GM12891 (cell line): ENCODE results near the gene TEAD1.

Source experiments
- DNase-seq: peaks from one replicate; pipeline ENCODE4 v3.0.0; 2011; ENCODE audit warnings: low spot score; ENCODE audit not compliant: insufficient read length
- FAIRE-seq: peaks from 2 replicates; lab custom pipeline; 2011; peaks lifted over from hg19 to GRCh38; lab: Jason Lieb, UNC
- PAX5 ChIP-seq: IDR thresholded peaks from 2 replicates; pipeline ENCODE4 v1.6.1; 2011; ENCODE audit warnings: low read length, moderate library complexity, mild to moderate bottlenecking; ENCODE audit not compliant: insufficient read depth, severe bottlenecking
- POLR2A ChIP-seq: IDR thresholded peaks from 2 replicates; pipeline ENCODE4 v1.6.1; 2011; ENCODE audit warnings: low read depth, low read length, control low read depth
- POLR2AphosphoS5 ChIP-seq: IDR thresholded peaks from 2 replicates; pipeline ENCODE4 v1.6.1; 2011; ENCODE audit warnings: low read depth, low read length, control low read depth
- POU2F2 ChIP-seq: IDR thresholded peaks from 2 replicates; pipeline ENCODE4 v1.6.1; 2011; ENCODE audit warnings: low read depth, mild to moderate bottlenecking, control low read depth, low read length, moderate library complexity
- SPI1 ChIP-seq: IDR thresholded peaks from 2 replicates; pipeline ENCODE4 v1.6.1; 2011; ENCODE audit warnings: low read depth, low read length, control low read depth
- TAF1 ChIP-seq: IDR thresholded peaks from 2 replicates; pipeline ENCODE4 v1.6.1; 2011; ENCODE audit warnings: low read depth, low read length, control low read depth

TEAD1 gene

DNA sequence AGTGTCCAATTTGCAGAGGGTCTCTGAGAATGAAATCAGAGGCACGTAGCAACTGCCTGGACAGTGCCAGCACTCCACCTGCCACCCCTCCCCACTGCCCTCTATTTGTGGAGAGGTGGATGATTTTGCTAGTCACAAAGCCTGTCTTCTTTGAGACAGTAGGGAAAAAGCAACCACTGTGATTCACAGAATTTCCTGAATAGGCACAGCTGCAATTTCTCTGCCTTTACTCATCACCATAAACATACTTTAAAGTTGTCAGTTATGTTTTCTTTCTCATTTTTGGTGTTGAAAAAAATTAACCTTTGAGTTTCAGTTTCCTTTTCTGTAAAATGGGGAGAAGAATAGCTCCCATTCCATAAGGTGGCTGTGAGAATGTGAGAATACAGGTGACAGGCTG lies 134.3 kb downstream of the TEAD1 start:
- no peak for TF ChIP-seq POLR2AphosphoS5
- no peak for TF ChIP-seq POU2F2
- TF ChIP-seq PAX5, result no peak
- TF ChIP-seq SPI1, result no peak
- no peak for FAIRE-seq
- DNase-seq, result no peak

DNA sequence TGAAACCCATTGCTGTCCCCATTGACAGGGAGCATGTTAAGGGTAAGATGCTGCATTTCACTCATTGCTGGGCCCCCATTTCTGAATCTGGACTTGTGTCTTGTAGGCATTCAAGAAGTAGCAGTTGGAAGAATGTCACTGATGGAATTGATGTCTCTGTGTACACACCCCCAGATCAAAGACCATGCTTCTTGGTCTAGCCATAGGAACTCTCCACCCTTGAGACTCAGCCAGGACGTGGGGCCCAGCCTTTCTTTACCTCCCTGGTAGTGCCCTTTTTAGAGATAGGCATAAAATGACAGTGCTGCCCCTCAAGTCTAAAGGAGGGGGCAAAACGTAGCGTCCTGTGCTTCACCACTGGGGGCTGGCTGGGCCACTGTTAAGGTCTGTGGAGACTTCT lies 135.1 kb downstream of the TEAD1 start:
- FAIRE-seq, result no peak
- DNase-seq, result no peak
- TF ChIP-seq TAF1, result no peak
- TF ChIP-seq PAX5, result no peak
- no peak for TF ChIP-seq SPI1
- no peak for TF ChIP-seq POLR2AphosphoS5
- TF ChIP-seq POLR2A, result no peak
- TF ChIP-seq POU2F2, result no peak

DNA sequence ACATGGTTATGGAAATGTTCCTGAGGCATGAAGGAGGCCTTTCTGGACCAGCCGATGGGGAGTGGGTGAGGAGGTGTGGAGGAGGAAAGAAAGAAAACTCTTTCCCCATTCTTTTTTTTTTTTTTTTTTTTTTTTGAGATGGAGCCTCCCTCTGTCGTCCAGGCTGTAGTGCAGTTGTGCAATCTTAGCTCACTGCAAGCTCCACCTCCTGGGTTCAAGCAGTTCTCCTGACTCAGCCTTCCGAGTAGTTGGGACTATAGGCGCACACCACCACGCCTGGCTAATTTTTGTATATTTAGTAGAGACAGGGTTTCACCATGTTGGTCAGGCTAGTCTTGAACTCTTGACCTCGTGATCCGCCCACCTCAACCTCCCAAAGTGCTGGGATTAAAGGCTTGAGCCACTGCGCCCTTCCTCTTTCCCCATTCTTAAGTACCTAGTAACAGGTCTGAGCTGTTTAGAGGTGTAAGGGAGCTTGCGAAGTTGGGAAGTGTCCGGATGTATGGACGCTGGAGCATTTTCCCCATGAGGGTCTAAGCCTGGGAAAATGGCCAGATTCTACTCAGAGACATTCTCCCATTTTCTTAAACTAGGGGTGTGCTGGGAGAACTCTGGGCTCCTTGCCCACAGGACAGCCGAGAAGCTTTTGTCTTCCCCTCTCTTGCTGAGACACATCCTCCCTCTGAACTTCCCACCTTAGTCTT lies 135.8 kb downstream of the TEAD1 start:
- TF ChIP-seq POLR2AphosphoS5 (no peak), PAX5 (no peak), POLR2A (no peak), POU2F2 (no peak), SPI1 (no peak), TAF1 (no peak)
- DNase-seq (no peak), FAIRE-seq (no peak)

DNA sequence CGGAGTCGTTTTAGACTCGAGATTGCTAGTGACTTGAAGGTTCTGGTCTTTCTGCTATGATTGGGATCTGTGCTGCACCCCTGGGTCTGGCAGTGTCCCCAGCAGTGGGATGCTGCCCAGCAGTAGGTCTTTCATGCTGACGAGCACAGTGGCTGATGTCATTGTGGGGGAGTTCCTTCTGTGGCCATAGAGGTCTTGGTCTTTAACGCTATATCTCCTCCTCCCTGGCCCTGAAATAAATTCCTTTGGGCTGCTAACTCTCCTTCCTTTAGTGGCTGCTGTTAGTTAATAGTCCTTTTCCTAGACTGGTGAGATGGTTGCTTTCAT lies 136.3 kb downstream of the TEAD1 start:
- no peak for FAIRE-seq
- no peak for DNase-seq
- TF ChIP-seq POU2F2 (no peak), SPI1 (no peak), POLR2AphosphoS5 (no peak), TAF1 (no peak), PAX5 (no peak), POLR2A (no peak)

DNA sequence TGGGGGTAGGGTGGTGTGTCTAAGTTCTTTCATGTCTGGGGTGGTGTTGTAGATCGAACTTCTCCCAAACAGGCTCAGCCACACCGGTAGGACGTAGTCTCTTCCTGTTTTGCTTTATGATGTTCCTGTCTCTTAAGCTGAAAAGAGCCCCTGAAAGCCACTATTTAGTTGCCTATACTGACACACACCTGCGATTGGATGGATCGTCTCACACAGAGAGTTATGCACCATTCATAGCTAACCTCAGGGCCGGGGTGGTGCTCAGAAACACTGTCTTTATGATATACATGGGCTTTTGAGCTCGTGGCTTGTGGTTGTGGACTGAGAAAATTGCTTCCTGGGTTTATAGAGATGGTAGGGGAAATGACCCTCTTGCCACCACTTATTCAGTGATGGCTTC lies 137.6 kb downstream of the TEAD1 start:
- DNase-seq (no peak), FAIRE-seq (no peak)
- TF ChIP-seq SPI1, result no peak

DNA sequence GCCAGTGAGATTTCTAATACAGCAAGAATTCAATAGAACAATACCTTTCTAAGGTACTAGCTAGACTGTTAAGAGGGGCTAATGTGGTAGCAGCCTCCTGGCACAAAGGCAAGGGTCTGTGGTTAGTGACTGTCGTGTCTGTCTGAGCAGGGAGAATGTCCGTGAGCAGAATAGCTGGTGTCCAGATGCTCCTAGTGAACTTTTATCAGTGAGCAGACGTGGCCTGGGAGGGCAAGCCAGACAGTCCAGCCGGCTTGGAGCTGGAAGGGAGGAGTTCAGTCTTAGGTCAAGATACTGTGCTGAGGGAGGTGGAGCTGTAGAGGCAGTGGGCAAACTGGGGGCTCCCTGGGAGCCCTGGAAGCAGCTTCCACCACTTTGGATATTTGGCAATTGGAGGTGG lies 138.6 kb downstream of the TEAD1 start:
- FAIRE-seq, result no peak
- TF ChIP-seq PAX5, result no peak
- TF ChIP-seq POU2F2, result no peak
- no peak for TF ChIP-seq TAF1
- TF ChIP-seq POLR2AphosphoS5, result no peak
- no peak for TF ChIP-seq SPI1
- TF ChIP-seq POLR2A, result no peak
- DNase-seq, result no peak

DNA sequence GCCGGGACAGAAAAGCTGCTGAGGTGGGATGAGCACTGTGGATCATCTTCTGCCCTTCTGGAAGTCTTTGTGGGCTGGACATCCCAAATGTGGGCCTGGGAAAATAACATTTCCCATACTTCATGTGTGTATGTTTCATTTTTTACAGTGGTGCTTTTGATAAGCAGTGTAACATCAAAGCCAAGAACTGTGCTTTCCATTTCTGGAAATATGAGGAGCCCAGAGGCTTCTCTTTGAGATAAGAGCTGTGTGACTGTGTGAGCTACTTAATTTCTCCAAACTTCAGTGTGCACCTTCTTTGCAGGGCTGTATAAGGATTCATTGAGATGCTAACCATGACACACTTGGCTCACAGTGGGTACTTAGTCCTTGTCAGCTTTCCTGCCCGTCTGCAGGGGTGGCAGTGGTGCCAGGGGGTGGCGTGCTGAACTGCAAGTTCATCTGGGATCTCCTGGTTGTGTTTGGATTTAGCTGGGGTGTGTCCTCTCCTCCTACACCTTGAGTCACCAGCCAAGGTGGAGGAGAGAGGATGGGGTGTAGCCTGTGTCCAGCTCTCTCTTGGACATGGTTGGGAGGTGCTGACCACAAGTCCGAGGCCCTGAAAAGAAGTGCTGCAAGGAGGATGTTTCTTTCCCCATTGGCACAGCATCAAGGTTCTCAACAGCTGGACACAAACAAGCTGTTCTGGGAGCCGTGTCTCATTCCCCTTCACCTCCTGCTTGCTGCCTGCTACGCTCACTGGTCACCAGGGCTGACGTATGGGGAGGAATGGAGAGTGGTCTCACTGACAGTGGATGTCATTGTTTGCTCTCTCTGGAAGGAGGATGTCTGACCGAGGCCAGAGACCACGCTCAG lies 139.4 kb downstream of the TEAD1 start:
- DNase-seq (no peak), FAIRE-seq (no peak)
- TF ChIP-seq SPI1 (no peak), POLR2A (no peak), PAX5 (no peak), TAF1 (no peak), POU2F2 (no peak), POLR2AphosphoS5 (no peak)

DNA sequence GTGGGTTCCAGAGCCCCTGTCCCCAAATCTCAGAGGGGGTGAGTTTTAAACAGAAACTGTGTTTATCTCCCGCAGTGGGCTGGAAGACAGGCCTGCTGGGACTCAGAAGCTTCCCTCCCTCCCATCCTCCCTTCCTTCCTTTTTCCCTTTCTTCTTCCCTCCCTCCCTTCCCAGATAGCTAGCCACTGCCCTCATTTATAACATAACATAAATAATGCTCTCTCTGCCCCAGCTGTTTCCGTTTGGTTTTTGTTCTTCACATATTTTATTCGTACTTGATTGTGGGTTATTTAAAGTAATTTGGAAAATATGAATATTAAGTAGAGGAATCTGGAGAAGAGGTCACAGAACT lies 140.9 kb downstream of the TEAD1 start:
- no peak for FAIRE-seq
- TF ChIP-seq SPI1 (no peak), PAX5 (no peak), POU2F2 (no peak)
- DNase-seq, result no peak

DNA sequence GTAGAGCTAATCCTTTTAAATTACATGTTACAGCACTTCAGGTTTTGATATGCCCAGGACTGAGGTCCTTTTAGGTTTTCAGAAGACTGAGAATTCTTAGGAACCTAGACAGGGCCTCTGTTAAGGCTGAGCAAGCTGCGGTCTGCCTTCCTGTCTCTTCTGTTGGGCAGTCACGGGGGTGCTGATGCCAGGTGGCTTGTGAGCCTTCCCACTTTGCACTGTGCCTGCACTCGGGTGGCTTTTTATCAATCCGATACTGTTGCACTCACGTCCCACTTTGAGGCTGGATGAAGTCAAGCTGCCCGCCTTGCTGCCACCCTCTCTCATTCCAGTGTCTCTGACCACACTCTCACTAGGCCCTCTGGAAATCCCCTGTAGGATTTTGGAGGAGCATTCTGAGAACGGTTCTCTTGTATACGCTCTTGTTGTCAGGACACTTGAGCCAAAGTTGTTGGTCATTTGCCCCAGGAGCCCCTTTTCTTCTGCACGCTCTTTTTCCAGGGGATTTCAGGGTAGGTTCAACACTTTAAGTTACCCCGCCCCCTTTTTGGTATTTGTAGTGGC lies 141.8 kb downstream of the TEAD1 start:
- no peak for FAIRE-seq
- no peak for DNase-seq
- TF ChIP-seq TAF1 (no peak), POU2F2 (no peak), SPI1 (no peak), PAX5 (no peak), POLR2A (no peak), POLR2AphosphoS5 (no peak)

DNA sequence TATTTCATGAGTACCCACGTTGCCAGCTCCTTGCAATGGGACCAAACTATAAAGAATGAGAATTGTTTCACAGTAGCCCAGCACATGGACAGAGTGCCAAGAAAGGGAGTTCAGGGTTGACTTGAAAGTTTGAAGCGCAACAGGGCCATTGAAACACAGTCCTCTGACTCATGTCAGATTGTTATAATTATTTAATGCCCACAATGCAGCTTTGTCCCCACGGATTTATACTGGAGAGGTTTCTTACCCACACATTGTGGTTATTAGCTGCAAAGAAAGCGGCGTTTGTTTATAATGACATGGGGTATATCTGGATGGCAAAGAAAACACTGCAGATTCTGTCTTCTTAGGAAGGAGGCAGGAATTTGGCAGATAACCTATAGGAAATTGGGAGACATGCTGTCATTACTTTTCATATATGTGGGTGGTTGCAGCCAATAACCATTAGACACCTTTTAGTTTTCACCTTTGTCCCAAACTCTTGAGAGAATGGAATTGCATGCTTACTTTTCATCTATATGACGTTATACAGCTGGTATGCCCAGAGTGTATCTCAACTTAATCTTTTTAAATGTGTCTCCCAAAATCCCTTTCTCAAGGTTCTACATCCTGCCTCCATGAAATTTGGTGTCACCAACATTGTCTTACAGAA lies 143.6 kb downstream of the TEAD1 start:
- TF ChIP-seq POLR2AphosphoS5 (no peak), SPI1 (no peak), POU2F2 (no peak), PAX5 (no peak), POLR2A (no peak), TAF1 (no peak)
- no peak for FAIRE-seq
- no peak for DNase-seq
